Measurements from ENCODE around the gene AKT1. TPM values are rescaled to one million over a fixed set of nuclear protein-coding genes. Genes with fewer than 3 reads are reported as not detected.

AKT1 gene
- polyA plus RNA-seq, 2 of the 4 experiments (the other 2 are of a cell fraction): 70.2 to 93.8 TPM

GRCh38 chr14:104777808-104778249 lies 17.7 kb downstream of the AKT1 start:
- no peak overlapping the region for H3K27ac ChIP-seq
- ATAC-seq (no peak), FAIRE-seq (no peak), DNase-seq (ENCODE audit: low read depth in 1 of 2, low spot score in 1 of 2) (no peak)
- H3K4me1 ChIP-seq: no peaks in the 10 kb centered on the region
- H3K4me2 ChIP-seq: no peak overlapping the region
- H3K4me3 ChIP-seq: no peak overlapping the region
- 88% methylated on average over 13 of the region's 15 CpGs for WGBS (ENCODE audit: missing lambda C conversion rate)
- TF ChIP-seq, protein P1, sequence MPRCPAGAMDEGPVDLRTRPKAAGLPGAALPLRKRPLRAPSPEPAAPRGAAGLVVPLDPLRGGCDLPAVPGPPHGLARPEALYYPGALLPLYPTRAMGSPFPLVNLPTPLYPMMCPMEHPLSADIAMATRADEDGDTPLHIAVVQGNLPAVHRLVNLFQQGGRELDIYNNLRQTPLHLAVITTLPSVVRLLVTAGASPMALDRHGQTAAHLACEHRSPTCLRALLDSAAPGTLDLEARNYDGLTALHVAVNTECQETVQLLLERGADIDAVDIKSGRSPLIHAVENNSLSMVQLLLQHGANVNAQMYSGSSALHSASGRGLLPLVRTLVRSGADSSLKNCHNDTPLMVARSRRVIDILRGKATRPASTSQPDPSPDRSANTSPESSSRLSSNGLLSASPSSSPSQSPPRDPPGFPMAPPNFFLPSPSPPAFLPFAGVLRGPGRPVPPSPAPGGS (IDR thresholded peaks at IDR 0.05): no peak
- TF ChIP-seq, protein P2, sequence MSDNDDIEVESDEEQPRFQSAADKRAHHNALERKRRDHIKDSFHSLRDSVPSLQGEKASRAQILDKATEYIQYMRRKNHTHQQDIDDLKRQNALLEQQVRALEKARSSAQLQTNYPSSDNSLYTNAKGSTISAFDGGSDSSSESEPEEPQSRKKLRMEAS (IDR thresholded peaks at IDR 0.05): no peak
- no peak for TF ChIP-seq ZNF302 (CRISPR knock-in tag; IDR thresholded peaks at IDR 0.05)
- no peak for TF ChIP-seq ATOH8 (CRISPR knock-in tag; IDR thresholded peaks at IDR 0.05; ENCODE audit: low read depth)
- no peak for TF ChIP-seq MAZ (IDR thresholded peaks at IDR 0.05; ENCODE audit: borderline replicate concordance, low read depth, low read length)
- no peak for TF ChIP-seq EHMT2 (IDR thresholded peaks at IDR 0.05; ENCODE audit: low read depth)
- TF ChIP-seq POLR2AphosphoS2 (conservative IDR thresholded peaks at IDR 0.05; ENCODE audit: low read length): no peak
- TF ChIP-seq HEYL (CRISPR knock-in tag; IDR thresholded peaks at IDR 0.05): no peak
- no peak for TF ChIP-seq ELK1 (IDR thresholded peaks at IDR 0.05; ENCODE audit: low read depth, low read length)
- TF ChIP-seq CBX2 (IDR thresholded peaks at IDR 0.05; ENCODE audit: borderline replicate concordance, low read depth): no peak
- no peak for TF ChIP-seq RFX5 (IDR thresholded peaks at IDR 0.05)
- no peak for TF ChIP-seq NR3C1 (IDR thresholded peaks at IDR 0.05)
- no peak for TF ChIP-seq FOXS1 (CRISPR knock-in tag; IDR thresholded peaks at IDR 0.05)
- TF ChIP-seq GATA3 (IDR thresholded peaks at IDR 0.05; ENCODE audit: borderline replicate concordance): no peak
- TF ChIP-seq POLR2A (IDR thresholded peaks at IDR 0.05; ENCODE audit: low read length): no peak
- ChIA-PET CTCF (interaction anchor here (1.9 to 3.1 kb wide), 2 partner anchors 9 to 43 kb away, joined by 6 to 17 read pairs; no protein-coding TSS in a partner anchor), POLR2A (no interaction called here)
- no peaks in the 10 kb centered on the region for H3K9me3 ChIP-seq

- no peaks in the 10 kb centered on the region for H3K4me1 ChIP-seq
- no peak for FAIRE-seq
These were observed 18.4 kb downstream of the AKT1 start for GRCh38 chr14:104776961-104777807.

More at GRCh38 chr14:104776961-104777807, 18.4 kb downstream of the AKT1 start:
- Histone ChIP-seq H3K4me2 (no peak overlapping the region), H3K4me3 (no peak overlapping the region), H3K9me3 (no peaks in the 10 kb centered on the region), H3K27ac (no peak overlapping the region)
- WGBS (ENCODE audit: missing lambda C conversion rate): 86% methylated on average over 9 of the region's 16 CpGs
- no peak for DNase-seq (ENCODE audit: low read depth in 1 of 2, low spot score in 1 of 2)
- POLR2A ChIA-PET: no interaction called here
- no peak for TF ChIP-seq RCOR1 (IDR thresholded peaks at IDR 0.05; ENCODE audit: low read depth, low read length)
- no peak for TF ChIP-seq HOXA7 (CRISPR knock-in tag; IDR thresholded peaks at IDR 0.05)
- no peak for TF ChIP-seq FOSB (CRISPR knock-in tag; IDR thresholded peaks at IDR 0.05)
- no peak for TF ChIP-seq HOXB5 (CRISPR knock-in tag; IDR thresholded peaks at IDR 0.05)
- no peak for TF ChIP-seq BHLHE40 (IDR thresholded peaks at IDR 0.05; ENCODE audit: low read depth, low read length)
- no peak for TF ChIP-seq USF2 (IDR thresholded peaks at IDR 0.05)
- no peak for TF ChIP-seq RNF2 (IDR thresholded peaks at IDR 0.05; ENCODE audit: borderline replicate concordance, low read depth)
- TF ChIP-seq SMC3 (IDR thresholded peaks at IDR 0.05): no peak
- TF ChIP-seq TFCP2L1 (CRISPR knock-in tag; IDR thresholded peaks at IDR 0.05): no peak
- TF ChIP-seq HDAC2 (IDR thresholded peaks at IDR 0.05): no peak
- no peak for TF ChIP-seq CTCF (IDR thresholded peaks at IDR 0.05)
- TF ChIP-seq ZC3H11A (IDR thresholded peaks at IDR 0.05): no peak
- TF ChIP-seq CHD2 (IDR thresholded peaks at IDR 0.05; ENCODE audit: low read length, partially characterized antibody): no peak
- TF ChIP-seq NFE2L2 (conservative IDR thresholded peaks at IDR 0.05; ENCODE audit: low read length): no peak
- no peak for TF ChIP-seq ZNF302 (CRISPR knock-in tag; IDR thresholded peaks at IDR 0.05)
- no peak for TF ChIP-seq KDM1A (IDR thresholded peaks at IDR 0.05; ENCODE audit: low read depth)
- TF ChIP-seq RFX5 (IDR thresholded peaks at IDR 0.05): no peak
- no peak for TF ChIP-seq ESRRA (IDR thresholded peaks at IDR 0.05; ENCODE audit: borderline replicate concordance, low read length)
- TF ChIP-seq HOXB13 (CRISPR knock-in tag; IDR thresholded peaks at IDR 0.05; ENCODE audit: low read depth): no peak
- no peak for TF ChIP-seq EHF (CRISPR knock-in tag; IDR thresholded peaks at IDR 0.05)
- CTCF ChIA-PET: interaction anchor here (1.0 to 3.1 kb wide), 3 partner anchors 9 to 49 kb away, joined by 3 to 17 read pairs (median 5); no protein-coding TSS in a partner anchor
- ATAC-seq: peak in 1 of 2 experiments; percentile 6; a peak in 2 of 6 replicates
